Testis (tissue), 3 donors: ENCODE data around the gene NPAS3. TPM values are rescaled to one million over a fixed set of nuclear protein-coding genes. Genes with fewer than 3 reads are reported as not detected.

Experiments used
- DNase-seq: peaks from one replicate; pipeline ENCODE4 v3.0.0-alpha.2; 2019
- H3K27ac ChIP-seq, 2 donors: fragments of 200-600 bp; sonication (generic); one replicate each; pipeline ENCODE4 v1.5.1; 2019
- H3K27me3 ChIP-seq: fragments of 200-600 bp; sonication (generic); one replicate; pipeline ENCODE4 v1.5.1; 2019
- H3K36me3 ChIP-seq: fragments of 200-600 bp; sonication (generic); one replicate; pipeline ENCODE4 v1.5.1; 2017; ENCODE audit warnings: low read depth; ENCODE audit errors: missing control alignments
- H3K4me1 ChIP-seq: fragments of 200-600 bp; sonication (generic); one replicate; pipeline ENCODE4 v1.5.1; 2019
- H3K4me3 ChIP-seq, 2 donors: fragments of 200-600 bp; sonication (generic); one replicate each; pipeline ENCODE4 v1.5.1; 2017 to 2019
- H3K9me3 ChIP-seq: fragments of 200-600 bp; sonication (generic); one replicate; pipeline ENCODE4 v1.5.1; 2017
- CTCF ChIP-seq, 3 experiments: fragments of 450-650 bp in 2 of 3; fragments of 200-600 bp in 1 of 3; sonication (generic) in 1 of 3; IDR thresholded peaks; one replicate each; pipeline ENCODE4 v1.5.1; 2016 to 2019; ENCODE audit warnings: antibody characterized with exemption in 3 of 3, mild to moderate bottlenecking in 2 of 3, moderate library complexity in 1 of 3
- POLR2A ChIP-seq: fragments of 450-650 bp; IDR thresholded peaks from one replicate; pipeline ENCODE4 v1.6.1; 2017; ENCODE audit warnings: antibody characterized with exemption, mild to moderate bottlenecking, moderate library complexity
- WGBS, 2 donors: methylation state at CpG; one replicate each; pipeline ENCODE4 v1.1.5; 2018; 5-methylcytosine and 5-hydroxymethylcytosine counted together
- intact Hi-C: fragments of 100-400 bp; cut with DNase I; formaldehyde crosslinking; loops from one replicate; pipeline ENCODE4 v1.15.1; 2023; ENCODE audit warnings: low total_unique reads
- polyA plus RNA-seq: library from polyadenylated mRNA; stranded (reverse); fragments of 350-450 nt; fragmentation: Illumina TruSeq; extraction: RNeasy Lipid Tissue Mini Kit (QIAGEN cat#74804); gene quantifications from one replicate; pipeline ENCODE4 v1.2.3, GENCODE V29; 2014; ENCODE audit warnings: low read depth, low replicate concordance; ENCODE audit not compliant: insufficient read depth
- total RNA-seq, 2 donors: library from RNA; depleted of rRNA; stranded (reverse); fragments of >200 nt; gene quantifications; one replicate each; pipeline ENCODE4 v1.2.3, GENCODE V29; 2016

Gene NPAS3
- total and polyA plus RNA-seq, 3 donors from 2014 or later, result 1.1 to 3.7 (median 1.8) TPM

GRCh38 chr14:33404964-33405574 lies 466.4 kb downstream of the NPAS3 start:
- no peak overlapping the region for H3K4me3 ChIP-seq
- TF ChIP-seq CTCF (IDR thresholded peaks at IDR 0.05) (no peak), POLR2A (no peak)

GRCh38 chr14:33406766-33407165 lies 468.1 kb downstream of the NPAS3 start:
- intact Hi-C loops, result no loop called here
- H3K27me3 ChIP-seq, result no peaks in the 10 kb centered on the region
- no peaks in the 10 kb centered on the region for H3K9me3 ChIP-seq
- 87 to 98% methylated on average over 2 of the region's 2 CpGs for WGBS, 2 donors
- DNase-seq, result no peak
- H3K27ac ChIP-seq, result no peak overlapping the region
- no peak overlapping the region for H3K4me3 ChIP-seq
- H3K4me1 ChIP-seq, result no peaks in the 10 kb centered on the region
- TF ChIP-seq POLR2A (no peak), CTCF (IDR thresholded peaks at IDR 0.05) (no peak)
- no peaks in the 10 kb centered on the region for H3K36me3 ChIP-seq

More at GRCh38 chr14:33404964-33405574, 466.4 kb downstream of the NPAS3 start:
- no peaks in the 10 kb centered on the region for H3K4me1 ChIP-seq
- H3K27ac ChIP-seq, result no peak overlapping the region
- 76 to 93% methylated on average over 1 of the region's 1 CpG for WGBS, 2 donors
- intact Hi-C loops, result no loop called here
- no peaks in the 10 kb centered on the region for H3K36me3 ChIP-seq
- no peaks in the 10 kb centered on the region for H3K9me3 ChIP-seq
- DNase-seq, result no peak
- H3K27me3 ChIP-seq, result no peaks in the 10 kb centered on the region

- DNase-seq, result no peak
- intact Hi-C loops, result no loop called here
- H3K27me3 ChIP-seq, result no peaks in the 10 kb centered on the region
- H3K36me3 ChIP-seq, result no peaks in the 10 kb centered on the region
- no peaks in the 10 kb centered on the region for H3K9me3 ChIP-seq
- TF ChIP-seq POLR2A, result no peak
- no peak for TF ChIP-seq CTCF (IDR thresholded peaks at IDR 0.05)
- H3K4me3 ChIP-seq, result no peak overlapping the region
- no peaks in the 10 kb centered on the region for H3K4me1 ChIP-seq
- WGBS, 2 donors, result 57 to 70% methylated on average over 2 of the region's 2 CpGs
- H3K27ac ChIP-seq, result no peak overlapping the region
Measured at GRCh38 chr14:33408291-33408690, 469.6 kb downstream of the NPAS3 start.

- no peaks in the 10 kb centered on the region for H3K27me3 ChIP-seq
- H3K9me3 ChIP-seq, result no peaks in the 10 kb centered on the region
- intact Hi-C loops, result no loop called here
- no peaks in the 10 kb centered on the region for H3K4me1 ChIP-seq
- H3K36me3 ChIP-seq, result no peaks in the 10 kb centered on the region
- no peak for DNase-seq
- no peak overlapping the region for H3K4me3 ChIP-seq
- no peak overlapping the region for H3K27ac ChIP-seq
- TF ChIP-seq CTCF (IDR thresholded peaks at IDR 0.05), result no peak
- no peak for TF ChIP-seq POLR2A
Measured at GRCh38 chr14:33412450-33412849, 473.8 kb downstream of the NPAS3 start.

- intact Hi-C loops, result no loop called here
- H3K4me1 ChIP-seq, result no peaks in the 10 kb centered on the region
- WGBS, 2 donors, result 78 to 79% methylated on average over 5 of the region's 5 CpGs
Measured at GRCh38 chr14:33413381-33413780, 474.7 kb downstream of the NPAS3 start.

More at GRCh38 chr14:33413381-33413780, 474.7 kb downstream of the NPAS3 start:
- Histone ChIP-seq H3K4me3 (no peak overlapping the region), H3K27ac (no peak overlapping the region), H3K36me3 (no peaks in the 10 kb centered on the region), H3K27me3 (no peaks in the 10 kb centered on the region), H3K9me3 (no peaks in the 10 kb centered on the region)
- TF ChIP-seq CTCF (IDR thresholded peaks at IDR 0.05), result no peak
- no peak for TF ChIP-seq POLR2A
- no peak for DNase-seq
